HG03342 (cell line): Measurements from ENCODE around the gene ZNF599.
A peak's percentile ranks its signal among the peaks of the same experiment; 100 is the strongest.

ENCODE experiments used
- ATAC-seq: cut with Tn5 transposase; IDR thresholded peaks from one replicate; pipeline ENCODE4 v1.9.1; 2021; ENCODE audit warnings: mild to moderate bottlenecking, moderate library complexity; ENCODE audit not compliant: unreplicated experiment

The ZNF599 gene

GRCh38 chr19:34744896-34745690 lies 27.9 kb downstream of the ZNF599 start:
- ATAC-seq = no peak

GRCh38 chr19:34734537-34735103 lies 38.4 kb downstream of the ZNF599 start:
- ATAC-seq = no peak

- peak; percentile 68 for ATAC-seq
Observed at GRCh38 chr19:34733746-34734536, 39.1 kb downstream of the ZNF599 start, which contains the start of gene ZNF181. Gene ZNF181 (plus strand): TSS chr19:34734243. CDS start chr19:34735038, 795 bp downstream.

GRCh38 chr19:34733266-34733745 lies 39.7 kb downstream of the ZNF599 start:
- ATAC-seq = peak; percentile 19

GRCh38 chr19:34732612-34733211 lies 40.3 kb downstream of the ZNF599 start:
- no peak for ATAC-seq

GRCh38 chr19:34731964-34732363 lies 41.1 kb downstream of the ZNF599 start:
- no peak for ATAC-seq

- ATAC-seq = no peak
Observed at GRCh38 chr19:34731019-34731829, 41.8 kb downstream of the ZNF599 start.

- ATAC-seq = no peak
Observed at GRCh38 chr19:34725400-34725799, 47.6 kb downstream of the ZNF599 start.

- ATAC-seq = no peak
Observed at GRCh38 chr19:34722353-34722752, 50.7 kb downstream of the ZNF599 start.

- ATAC-seq = no peak
Observed at GRCh38 chr19:34715357-34715756, 57.7 kb downstream of the ZNF599 start.

GRCh38 chr19:34713262-34713637 lies 59.8 kb downstream of the ZNF599 start:
- ATAC-seq = no peak

- no peak for ATAC-seq
Observed at GRCh38 chr19:34712395-34713261, 60.4 kb downstream of the ZNF599 start.

GRCh38 chr19:34711890-34712289 lies 61.1 kb downstream of the ZNF599 start:
- ATAC-seq = no peak
